ENCODE data around the gene DISP2.

- TF ChIP-seq POLR2A (IDR thresholded peaks at IDR 0.05) (no peak), POLR2AphosphoS5 (IDR thresholded peaks at IDR 0.05) (no peak)
- TF ChIP-seq, protein P1, sequence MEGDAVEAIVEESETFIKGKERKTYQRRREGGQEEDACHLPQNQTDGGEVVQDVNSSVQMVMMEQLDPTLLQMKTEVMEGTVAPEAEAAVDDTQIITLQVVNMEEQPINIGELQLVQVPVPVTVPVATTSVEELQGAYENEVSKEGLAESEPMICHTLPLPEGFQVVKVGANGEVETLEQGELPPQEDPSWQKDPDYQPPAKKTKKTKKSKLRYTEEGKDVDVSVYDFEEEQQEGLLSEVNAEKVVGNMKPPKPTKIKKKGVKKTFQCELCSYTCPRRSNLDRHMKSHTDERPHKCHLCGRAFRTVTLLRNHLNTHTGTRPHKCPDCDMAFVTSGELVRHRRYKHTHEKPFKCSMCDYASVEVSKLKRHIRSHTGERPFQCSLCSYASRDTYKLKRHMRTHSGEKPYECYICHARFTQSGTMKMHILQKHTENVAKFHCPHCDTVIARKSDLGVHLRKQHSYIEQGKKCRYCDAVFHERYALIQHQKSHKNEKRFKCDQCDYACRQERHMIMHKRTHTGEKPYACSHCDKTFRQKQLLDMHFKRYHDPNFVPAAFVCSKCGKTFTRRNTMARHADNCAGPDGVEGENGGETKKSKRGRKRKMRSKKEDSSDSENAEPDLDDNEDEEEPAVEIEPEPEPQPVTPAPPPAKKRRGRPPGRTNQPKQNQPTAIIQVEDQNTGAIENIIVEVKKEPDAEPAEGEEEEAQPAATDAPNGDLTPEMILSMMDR (IDR thresholded peaks at IDR 0.05), result no peak
These were observed 32.0 kb downstream of the DISP2 start for GRCh38 chr15:40389824-40390595.

All from breast epithelium (tissue), 3 donors.